Measurements from ENCODE around the gene AHCYL2. TPM values are rescaled to one million over a fixed set of nuclear protein-coding genes. Genes with fewer than 3 reads are reported as not detected.

The AHCYL2 gene
- total RNA-seq, 1 experiment from 2014 or later, result 20.2 TPM

- POLR2A ChIA-PET, result no interaction called here
- CTCF ChIA-PET, result interaction anchor here (0.7 kb wide), 1 partner anchor 50 kb away, joined by 4 read pairs; no protein-coding TSS in a partner anchor
- no peaks in the 10 kb centered on the region for H3K36me3 ChIP-seq (ENCODE audit: control insufficient read depth, insufficient read depth, low read length)
- in situ Hi-C loops (cut with HindIII; ENCODE audit: low pct_unique_long_range_greater_than_20kb, low sequenced_read_pairs) (no loop called here), intact Hi-C loops (cut with micrococcal nuclease; ENCODE audit: unreplicated experiment) (no loop called here)
- TF ChIP-seq SIN3A (IDR thresholded peaks at IDR 0.05; ENCODE audit: borderline replicate concordance, insufficient read depth, low read depth, low read length) (no peak), REST (IDR thresholded peaks at IDR 0.05; ENCODE audit: insufficient read depth in 1 of 2, low read depth in 2 of 2, low read length in 1 of 2) (no peak), TCF7L2 (IDR thresholded peaks at IDR 0.05; ENCODE audit: low read depth, low read length) (no peak), POLR2AphosphoS5 (IDR thresholded peaks at IDR 0.05; ENCODE audit: low read depth, low read length) (no peak), CTCF (IDR thresholded peaks at IDR 0.05) (no peak)
- ATAC-seq (no peak; the same call in 1 of the 2 replicates), DNase-seq (ENCODE audit: low read depth, low spot score) (no peak)
- BruUV-seq (replicated peaks), result no TSS peak
- H3K27ac ChIP-seq (ENCODE audit: low read length), result no peak overlapping the region
- H3K27me3 ChIP-seq (ENCODE audit: control insufficient read depth, insufficient read depth, low read length), result no peaks in the 10 kb centered on the region
- no peaks in the 10 kb centered on the region for H3K4me1 ChIP-seq (ENCODE audit: control insufficient read depth, insufficient read depth, low read length)
- no peak overlapping the region for H3K4me3 ChIP-seq (ENCODE audit: low read depth in 2 of 2, low read length in 2 of 2)
- no peaks in the 10 kb centered on the region for H3K9me3 ChIP-seq (ENCODE audit: control insufficient read depth, insufficient read depth, low read depth, low read length)
Observed at GRCh38 chr7:129282865-129283264, 58.0 kb downstream of the AHCYL2 start.

GRCh38 chr7:129283936-129284335 is 59.1 kb downstream of the AHCYL2 start:
- Histone ChIP-seq H3K36me3 (ENCODE audit: control insufficient read depth, insufficient read depth, low read length) (no peaks in the 10 kb centered on the region), H3K4me1 (ENCODE audit: control insufficient read depth, insufficient read depth, low read length) (no peaks in the 10 kb centered on the region), H3K4me3 (ENCODE audit: low read depth in 2 of 2, low read length in 2 of 2) (no peak overlapping the region), H3K27me3 (ENCODE audit: control insufficient read depth, insufficient read depth, low read length) (no peaks in the 10 kb centered on the region), H3K9me3 (ENCODE audit: control insufficient read depth, insufficient read depth, low read depth, low read length) (no peaks in the 10 kb centered on the region), H3K27ac (ENCODE audit: low read length) (no peak overlapping the region)
- TF ChIP-seq REST (IDR thresholded peaks at IDR 0.05; ENCODE audit: insufficient read depth in 1 of 2, low read depth in 2 of 2, low read length in 1 of 2), result no peak
- TF ChIP-seq CTCF (IDR thresholded peaks at IDR 0.05), result no peak
- no peak for TF ChIP-seq TCF7L2 (IDR thresholded peaks at IDR 0.05; ENCODE audit: low read depth, low read length)
- intact Hi-C loops (cut with micrococcal nuclease; ENCODE audit: unreplicated experiment) (no loop called here), in situ Hi-C loops (cut with HindIII; ENCODE audit: low pct_unique_long_range_greater_than_20kb, low sequenced_read_pairs) (no loop called here)
- ChIA-PET CTCF (no interaction called here), POLR2A (interaction anchor here (0.6 kb wide), 1 partner anchor 331 kb away, joined by 6 read pairs; no protein-coding TSS in a partner anchor)
- no TSS peak for BruUV-seq (replicated peaks)
- no peak for ATAC-seq
- DNase-seq (ENCODE audit: low read depth, low spot score), result no peak
